HEK293 (cell line): ENCODE data around the gene SLC12A4.

Experiments used
- CTCF ChIA-PET: fragments of 350-600 bp; formaldehyde crosslinking; extraction: SDS; loops from one replicate; lab custom pipeline; 2021; ENCODE audit warnings: antibody characterized with exemption; lab: Yijun Ruan, JAX
- POLR2A ChIA-PET: fragments of 300-600 bp; formaldehyde crosslinking; extraction: SDS; loops from one replicate; lab custom pipeline; 2020; ENCODE audit warnings: antibody characterized with exemption, inconsistent platforms; lab: Yijun Ruan, JAX
- H3K27ac ChIP-seq: fragments of 200-500 bp; sonication (Bioruptor generic); 2 replicates; pipeline ENCODE4 v1.5.1; 2014; ENCODE audit warnings: low read depth, low read length, control low read depth, inconsistent platforms; ENCODE audit errors: extremely low read depth
- H3K36me3 ChIP-seq, 2 experiments: fragments of 200-500 bp in 1 of 2; sonication (Bioruptor generic) in 1 of 2; 1 replicate in 1 of 2; 2 replicates in 1 of 2; pipeline ENCODE4 v1.5.1; 2014 to 2017; ENCODE audit warnings: inconsistent platforms in 2 of 2, low read length in 2 of 2; ENCODE audit not compliant: control insufficient read depth in 2 of 2, insufficient read depth in 1 of 2
- H3K4me1 ChIP-seq: fragments of 200-500 bp; sonication (Bioruptor generic); 2 replicates; pipeline ENCODE4 v1.5.1; 2014; ENCODE audit warnings: mild to moderate bottlenecking, low read length, inconsistent platforms; ENCODE audit not compliant: control insufficient read depth, insufficient read depth
- H3K4me3 ChIP-seq: 2 replicates; pipeline ENCODE4 v1.5.1; 2011; ENCODE audit warnings: low read depth, mild to moderate bottlenecking, control low read depth, low read length, moderate library complexity
- H3K9me3 ChIP-seq: fragments of 200-500 bp; sonication (Bioruptor generic); 2 replicates; pipeline ENCODE4 v1.5.1; 2014; ENCODE audit warnings: low read depth, low read length, inconsistent platforms; ENCODE audit not compliant: control insufficient read depth, insufficient read depth
- GFI1B ChIP-seq: fragments of 450-650 bp; formaldehyde crosslinking; IDR thresholded peaks from 2 replicates; pipeline ENCODE4 v1.5.1; 2016; ENCODE audit warnings: missing biosample characterization, missing genetic modification characterization
- REST ChIP-seq: fragments of 450-650 bp; formaldehyde crosslinking; IDR thresholded peaks from 2 replicates; pipeline ENCODE4 v1.5.1; 2016; ENCODE audit warnings: missing biosample characterization, missing genetic modification characterization
- TSHZ1 ChIP-seq: fragments of 450-650 bp; formaldehyde crosslinking; IDR thresholded peaks from 2 replicates; pipeline ENCODE4 v1.5.1; 2016; ENCODE audit warnings: missing biosample characterization, missing genetic modification characterization, borderline replicate concordance
- ZBTB11 ChIP-seq: fragments of 450-650 bp; formaldehyde crosslinking; conservative IDR thresholded peaks from 2 replicates; pipeline ENCODE4 v1.5.1; 2016; ENCODE audit warnings: low read depth, missing biosample characterization, missing genetic modification characterization
- ZBTB26 ChIP-seq: fragments of 450-650 bp; formaldehyde crosslinking; optimal IDR thresholded peaks from 2 replicates; pipeline ENCODE3; 2016; ENCODE audit warnings: missing biosample characterization, mild to moderate bottlenecking, missing genetic modification characterization
- ZBTB8A ChIP-seq: fragments of 450-650 bp; formaldehyde crosslinking; IDR thresholded peaks from 2 replicates; pipeline ENCODE4 v1.5.1; 2016; ENCODE audit warnings: missing biosample characterization, missing genetic modification characterization
- ZNF140 ChIP-seq: fragments of 450-650 bp; formaldehyde crosslinking; IDR thresholded peaks from 2 replicates; pipeline ENCODE4 v1.5.1; 2016; ENCODE audit warnings: missing biosample characterization, missing genetic modification characterization
- ZNF155 ChIP-seq: fragments of 450-650 bp; formaldehyde crosslinking; IDR thresholded peaks from 2 replicates; pipeline ENCODE4 v1.5.1; 2016; ENCODE audit warnings: missing biosample characterization, missing genetic modification characterization
- ZNF2 ChIP-seq: fragments of 450-650 bp; formaldehyde crosslinking; IDR thresholded peaks from 2 replicates; pipeline ENCODE4 v1.5.1; 2016; ENCODE audit warnings: missing biosample characterization, missing genetic modification characterization
- ZNF266 ChIP-seq: fragments of 450-650 bp; formaldehyde crosslinking; IDR thresholded peaks from 2 replicates; pipeline ENCODE4 v1.5.1; 2016; ENCODE audit warnings: missing biosample characterization, missing genetic modification characterization, low read depth
- ZNF292 ChIP-seq: fragments of 450-650 bp; formaldehyde crosslinking; IDR thresholded peaks from 2 replicates; pipeline ENCODE4 v1.5.1; 2016; ENCODE audit warnings: low read depth, missing biosample characterization, missing genetic modification characterization, borderline replicate concordance
- ZNF394 ChIP-seq: fragments of 450-650 bp; formaldehyde crosslinking; IDR thresholded peaks from 2 replicates; pipeline ENCODE4 v1.5.1; 2016; ENCODE audit warnings: missing biosample characterization, missing genetic modification characterization, mild to moderate bottlenecking, moderate library complexity, borderline replicate concordance
- ZNF404 ChIP-seq: fragments of 450-650 bp; formaldehyde crosslinking; IDR thresholded peaks from 2 replicates; pipeline ENCODE4 v1.5.1; 2017; ENCODE audit warnings: missing biosample characterization, missing genetic modification characterization
- ZNF433 ChIP-seq: fragments of 450-650 bp; formaldehyde crosslinking; IDR thresholded peaks from 2 replicates; pipeline ENCODE4 v1.5.1; 2016; ENCODE audit warnings: missing biosample characterization, missing genetic modification characterization, low read depth
- ZNF510 ChIP-seq: fragments of 450-650 bp; formaldehyde crosslinking; IDR thresholded peaks from 2 replicates; pipeline ENCODE4 v1.5.1; 2018; ENCODE audit warnings: mild to moderate bottlenecking, missing genetic modification characterization, missing biosample characterization; ENCODE audit not compliant: insufficient replicate concordance
- ZNF518A ChIP-seq: fragments of 450-650 bp; formaldehyde crosslinking; conservative IDR thresholded peaks from 2 replicates; pipeline ENCODE4 v1.5.1; 2016; ENCODE audit warnings: low read depth, missing biosample characterization, missing genetic modification characterization

Gene SLC12A4

GRCh38 chr16:67986949-67987348 lies 18.5 kb upstream of the SLC12A4 start:
- POLR2A ChIA-PET: interaction anchor here (0.8 kb wide), 1 partner anchor 20 kb away, joined by 3 read pairs; no protein-coding TSS in a partner anchor
- H3K4me1 ChIP-seq: no peaks in the 10 kb centered on the region
- no peaks in the 10 kb centered on the region for H3K36me3 ChIP-seq
- no peaks in the 10 kb centered on the region for H3K9me3 ChIP-seq
- H3K4me3 ChIP-seq: no peak overlapping the region
- no peak overlapping the region for H3K27ac ChIP-seq
- CTCF ChIA-PET: interaction anchor here (1.3 kb wide), 1 partner anchor 58 kb away, joined by 4 read pairs; no protein-coding TSS in a partner anchor
- peak; percentile 91 for TF ChIP-seq ZNF394 (tag by site-specific recombination)
- TF ChIP-seq GFI1B: 0 out of 2 replicates have a peak, but pooled peaks have one; percentile 20
- peak; percentile 44; the same call in 1 of the 2 replicates for TF ChIP-seq ZNF292 (tag by site-specific recombination)
- 0 out of 2 replicates have a peak, but pooled peaks have one; percentile 56 for TF ChIP-seq ZNF404 (tag by site-specific recombination)
- TF ChIP-seq TSHZ1 (tag by site-specific recombination): no peak
- TF ChIP-seq ZNF155: no peak
- peak; percentile 68 for TF ChIP-seq ZBTB11
- peak; percentile 67 for TF ChIP-seq ZNF266 (tag by site-specific recombination)
- TF ChIP-seq ZNF433 (tag by site-specific recombination): peak; percentile 39; the same call in 1 of the 2 replicates
- TF ChIP-seq ZNF510: peak; percentile 30
- TF ChIP-seq REST (tag by site-specific recombination): peak; percentile 52; the same call in 1 of the 2 replicates
- TF ChIP-seq ZBTB8A: peak; percentile 59
- TF ChIP-seq ZNF2: no peak
- peak; percentile 84 for TF ChIP-seq ZNF518A (tag by site-specific recombination)
- TF ChIP-seq ZNF140 (tag by site-specific recombination): peak; percentile 80; the same call in 1 of the 2 replicates
- TF ChIP-seq ZBTB26: no peak
